SJCRH30 (cell line): ENCODE data around the gene NR1D1. TPM values are rescaled to one million over a fixed set of nuclear protein-coding genes. Genes with fewer than 3 reads are reported as not detected.

Experiments
- DNase-seq, 2 experiments: peaks; one replicate each; pipeline ENCODE4 v3.0.0-alpha.2; 2015 to 2020
- H3K27ac ChIP-seq: fragments of 250-450 bp; sonication (Bioruptor Pico); 2 replicates; pipeline ENCODE4 v1.5.1; 2020; ENCODE audit warnings: mild to moderate bottlenecking, moderate library complexity
- H3K27me3 ChIP-seq: fragments of 250-450 bp; sonication (Bioruptor Pico); 2 replicates; pipeline ENCODE4 v1.5.1; 2020; ENCODE audit warnings: mild to moderate bottlenecking, moderate library complexity
- H3K36me3 ChIP-seq: fragments of 250-450 bp; sonication (Bioruptor Pico); 2 replicates; pipeline ENCODE4 v1.5.1; 2020; ENCODE audit warnings: mild to moderate bottlenecking, moderate library complexity
- H3K4me1 ChIP-seq: fragments of 250-450 bp; sonication (Bioruptor Pico); 2 replicates; pipeline ENCODE4 v1.5.1; 2020; ENCODE audit warnings: mild to moderate bottlenecking, moderate library complexity
- H3K4me3 ChIP-seq: fragments of 250-450 bp; sonication (Bioruptor Pico); 2 replicates; pipeline ENCODE4 v1.5.1; 2020; ENCODE audit warnings: mild to moderate bottlenecking, moderate library complexity
- H3K9me3 ChIP-seq: fragments of 250-450 bp; sonication (Bioruptor Pico); replicated peaks from 2 replicates; pipeline ENCODE4 v1.5.1; 2020; ENCODE audit warnings: mild to moderate bottlenecking, moderate library complexity
- total RNA-seq: library from RNA; depleted of rRNA; stranded (reverse); fragments of >200 nt; shearing (Covaris generic); gene quantifications from 2 replicates; pipeline ENCODE4 v1.2.3, GENCODE V29; 2014

Gene NR1D1
- total RNA-seq, 1 experiment from 2014 or later: 1.0 TPM

- Histone ChIP-seq H3K4me3 (peak overlapping the region; percentile 36), H3K36me3 (no peaks in the 10 kb centered on the region), H3K4me1 (peaks cover 43% of the 10 kb centered on the region), H3K27me3 (no peaks in the 10 kb centered on the region), H3K9me3 (no peaks in the 10 kb centered on the region), H3K27ac (peak overlapping the region; percentile 92)
- peak; percentile 36 to 58 for DNase-seq
Measured at GRCh38 chr17:40105861-40106759, 5.7 kb upstream of the NR1D1 start.

- no peak for DNase-seq
- Histone ChIP-seq H3K27ac (no peak overlapping the region), H3K4me1 (peaks cover 34% of the 10 kb centered on the region)
Measured at GRCh38 chr17:40104594-40105486, 4.5 kb upstream of the NR1D1 start.

DNA sequence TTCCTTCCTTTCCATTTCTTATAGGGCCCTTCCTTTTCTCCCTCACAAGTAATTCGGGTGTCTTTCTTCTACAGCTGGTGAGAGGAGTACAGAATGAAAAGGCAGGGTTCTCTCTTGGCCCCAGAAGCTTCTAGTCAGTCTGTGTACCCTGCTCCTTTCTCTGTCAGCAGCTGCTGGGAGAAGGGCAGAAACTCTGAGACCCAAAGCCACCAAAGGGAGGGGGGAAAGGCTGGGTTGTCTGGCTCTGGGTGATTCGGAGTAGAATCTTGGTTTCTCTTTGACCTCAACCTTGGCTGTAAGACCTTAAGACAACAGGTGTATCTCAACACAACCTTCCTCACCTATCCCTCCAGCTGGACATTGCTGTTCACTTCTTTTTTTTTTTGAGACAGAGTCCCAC lies 3.3 kb upstream of the NR1D1 start:
- H3K4me1 ChIP-seq: peaks cover 38% of the 10 kb centered on the region
- DNase-seq: no peak
- H3K9me3 ChIP-seq: no peaks in the 10 kb centered on the region
- no peak overlapping the region for H3K4me3 ChIP-seq
- no peaks in the 10 kb centered on the region for H3K27me3 ChIP-seq
- no peak overlapping the region for H3K27ac ChIP-seq
- no peaks in the 10 kb centered on the region for H3K36me3 ChIP-seq

More at GRCh38 chr17:40104594-40105486, 4.5 kb upstream of the NR1D1 start:
- Histone ChIP-seq H3K27me3 (no peaks in the 10 kb centered on the region), H3K9me3 (no peaks in the 10 kb centered on the region), H3K4me3 (no peak overlapping the region), H3K36me3 (no peaks in the 10 kb centered on the region)

- H3K4me3 ChIP-seq: no peak overlapping the region
- no peaks in the 10 kb centered on the region for H3K27me3 ChIP-seq
- H3K36me3 ChIP-seq: no peaks in the 10 kb centered on the region
Measured at GRCh38 chr17:40103071-40103661, 2.8 kb upstream of the NR1D1 start.

GRCh38 chr17:40101367-40102210 lies 1.2 kb upstream of the NR1D1 start:
- no peaks in the 10 kb centered on the region for H3K9me3 ChIP-seq
- H3K27ac ChIP-seq: peak overlapping the region; percentile 72
- no peaks in the 10 kb centered on the region for H3K27me3 ChIP-seq
- DNase-seq: no peak
- no peaks in the 10 kb centered on the region for H3K36me3 ChIP-seq
- H3K4me3 ChIP-seq: peak overlapping the region; percentile 56
- H3K4me1 ChIP-seq: peaks cover 30% of the 10 kb centered on the region

More at GRCh38 chr17:40103071-40103661, 2.8 kb upstream of the NR1D1 start:
- no peak overlapping the region for H3K27ac ChIP-seq
- peaks cover 39% of the 10 kb centered on the region for H3K4me1 ChIP-seq
- no peaks in the 10 kb centered on the region for H3K9me3 ChIP-seq
- DNase-seq: no peak

DNA sequence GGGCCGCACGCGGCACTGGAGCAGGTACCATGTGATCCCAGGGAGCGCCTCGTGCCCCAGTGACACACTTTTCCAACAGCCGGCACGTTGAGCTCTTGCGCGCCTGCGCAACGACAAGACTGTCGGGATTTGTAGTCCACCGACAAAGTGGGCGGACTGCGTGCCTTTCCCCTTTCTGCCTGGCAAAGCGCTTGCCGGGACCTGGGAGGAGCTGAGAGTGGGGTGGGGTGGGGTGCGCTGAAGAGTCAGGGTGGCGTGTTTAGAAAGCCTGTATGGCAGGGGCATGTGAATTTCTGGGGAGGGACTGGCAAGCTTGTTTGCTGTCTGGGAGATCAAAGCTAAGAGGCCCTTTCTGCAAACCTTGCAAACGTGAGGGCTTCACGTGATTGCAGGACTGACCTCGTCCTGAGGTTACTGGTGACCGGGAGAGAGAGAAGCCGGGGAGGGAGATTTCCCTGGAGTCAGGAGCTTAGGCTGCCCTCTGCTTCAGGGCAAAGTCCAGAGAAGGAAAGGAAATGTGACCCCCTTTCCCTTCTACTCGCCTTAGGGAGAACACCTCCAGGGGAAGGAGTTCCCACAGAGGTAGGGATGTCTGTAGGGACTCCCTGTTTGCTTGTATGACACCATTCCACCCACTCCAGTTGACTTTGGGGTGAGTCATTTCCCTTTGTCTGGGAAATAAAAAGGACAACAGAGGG lies 429 bp upstream of the NR1D1 start:
- Histone ChIP-seq H3K4me3 (peak overlapping the region; percentile 56), H3K27ac (peak overlapping the region; percentile 72), H3K36me3 (no peaks in the 10 kb centered on the region), H3K4me1 (peaks cover 22% of the 10 kb centered on the region), H3K27me3 (no peaks in the 10 kb centered on the region), H3K9me3 (no peaks in the 10 kb centered on the region)
- DNase-seq: peak; percentile 96

DNA sequence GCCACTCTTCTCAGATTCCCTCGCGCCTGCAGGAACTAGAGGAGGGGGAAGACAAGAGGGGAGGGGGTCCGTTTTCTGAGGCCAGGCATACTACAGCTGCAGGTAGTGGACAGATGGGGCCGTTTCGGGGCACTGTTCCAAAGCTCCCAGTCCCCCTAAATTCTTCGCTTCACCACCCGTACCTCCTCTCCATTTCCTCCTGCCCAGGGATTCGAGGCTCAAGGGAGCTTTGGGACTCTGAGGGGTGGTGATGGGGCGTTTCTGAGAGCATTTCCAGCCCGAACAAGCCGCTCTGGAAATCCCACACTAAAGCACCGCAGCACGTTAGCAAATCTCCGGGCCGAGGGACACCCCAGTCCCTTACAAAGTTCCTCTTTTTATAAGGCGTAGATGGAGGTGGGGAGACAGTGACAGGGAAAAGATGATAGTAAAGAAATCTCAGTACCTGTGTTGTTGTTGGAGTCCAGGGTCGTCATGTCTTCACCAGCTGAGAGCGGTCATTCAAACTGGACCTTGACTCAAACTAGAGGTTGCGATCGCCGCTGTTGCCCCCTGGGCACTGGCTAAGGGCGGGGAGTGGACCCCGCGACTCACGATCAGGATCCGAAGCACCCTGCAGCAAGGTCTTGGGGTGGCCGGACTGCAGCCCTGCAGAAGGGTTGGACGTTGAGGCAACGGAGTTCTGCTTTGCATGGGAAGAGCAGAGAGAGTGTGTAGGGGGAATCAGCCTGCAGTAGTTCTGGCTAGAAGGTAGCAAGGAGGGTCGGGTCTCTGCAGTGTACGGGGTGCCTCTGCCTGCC lies 570 bp downstream of the NR1D1 start:
- Histone ChIP-seq H3K4me3 (peak overlapping the region; percentile 56), H3K4me1 (peaks cover 20% of the 10 kb centered on the region), H3K27me3 (no peaks in the 10 kb centered on the region), H3K36me3 (no peaks in the 10 kb centered on the region), H3K27ac (peak overlapping the region; percentile 72), H3K9me3 (no peaks in the 10 kb centered on the region)
- DNase-seq: no peak

GRCh38 chr17:40098846-40099618 lies 1.4 kb downstream of the NR1D1 start:
- Histone ChIP-seq H3K4me3 (peak overlapping the region; percentile 56), H3K4me1 (peaks cover 20% of the 10 kb centered on the region), H3K27me3 (no peaks in the 10 kb centered on the region), H3K36me3 (no peaks in the 10 kb centered on the region), H3K27ac (peak overlapping the region; percentile 72), H3K9me3 (no peaks in the 10 kb centered on the region)
- DNase-seq: peak; percentile 98 to 99

DNA sequence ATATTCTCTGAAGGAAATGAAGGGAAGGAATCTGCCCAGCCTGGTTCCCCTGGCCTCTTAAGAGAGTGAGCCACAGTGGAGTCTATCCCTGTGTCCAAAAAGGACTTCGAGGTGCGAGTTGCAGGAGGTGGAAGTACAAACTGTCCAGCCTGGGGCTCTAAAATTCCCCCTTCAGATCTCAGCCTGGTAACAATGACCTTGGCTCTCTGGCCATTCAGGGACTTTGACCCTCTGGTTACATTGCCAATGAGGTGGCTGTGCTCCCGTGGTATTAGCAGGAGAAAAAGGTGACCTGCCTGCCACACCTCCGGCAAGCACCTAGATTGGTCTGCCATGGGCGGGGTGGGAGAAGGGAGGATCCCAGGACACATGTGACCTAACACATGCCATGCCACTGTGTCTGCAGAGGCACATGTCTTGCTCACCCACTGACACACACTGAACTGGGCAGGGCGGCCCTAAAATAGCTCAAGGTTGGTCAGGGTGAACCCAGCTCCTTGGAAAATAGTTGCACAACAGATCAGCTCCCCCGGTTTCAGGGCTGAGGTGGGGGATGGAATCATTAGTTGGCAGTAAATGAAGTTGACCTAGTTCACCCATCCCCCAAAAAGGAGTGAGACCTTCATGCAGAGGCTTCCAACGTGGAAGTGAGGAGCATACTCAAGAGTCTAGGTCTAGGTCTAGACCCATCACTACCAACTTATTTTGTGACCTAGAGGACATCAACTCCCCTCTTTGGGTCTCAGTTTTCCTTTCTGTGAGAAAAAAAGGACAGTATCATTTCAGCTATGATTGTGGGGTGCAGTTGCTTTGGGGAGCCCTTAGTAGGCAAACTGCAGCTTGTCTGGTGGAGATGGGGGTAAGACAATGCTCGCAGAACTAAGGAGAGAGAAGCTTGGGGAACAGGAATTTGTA lies 2.2 kb downstream of the NR1D1 start:
- H3K4me3 ChIP-seq: peak overlapping the region; percentile 32
- peaks cover 20% of the 10 kb centered on the region for H3K4me1 ChIP-seq
- no peak for DNase-seq
- H3K9me3 ChIP-seq: no peaks in the 10 kb centered on the region
- H3K27me3 ChIP-seq: no peaks in the 10 kb centered on the region
- peak overlapping the region; percentile 72 for H3K27ac ChIP-seq
- H3K36me3 ChIP-seq: no peaks in the 10 kb centered on the region

DNA sequence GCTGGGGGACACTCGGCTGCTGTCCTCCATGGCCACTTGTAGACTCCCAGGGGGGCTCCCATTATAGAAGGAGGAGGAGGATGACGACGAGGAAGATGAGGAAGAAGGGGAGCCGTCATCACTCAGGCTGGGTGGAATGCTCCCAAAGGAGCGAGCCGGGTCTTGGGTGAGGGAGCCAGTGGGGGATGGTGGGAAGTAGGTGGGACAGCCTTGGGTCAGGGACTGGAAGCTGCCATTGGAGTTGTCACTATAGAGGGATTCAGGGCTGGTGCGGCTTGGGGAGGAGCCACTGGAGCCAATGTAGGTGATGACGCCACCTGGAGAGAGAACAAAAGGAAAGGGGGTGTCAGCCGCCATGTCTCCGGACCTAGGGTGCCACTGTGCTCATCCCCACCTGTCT lies 3.3 kb downstream of the NR1D1 start:
- Histone ChIP-seq H3K4me1 (peaks cover 20% of the 10 kb centered on the region), H3K36me3 (no peaks in the 10 kb centered on the region), H3K27ac (no peak overlapping the region)

GRCh38 chr17:40095944-40096791 lies 4.2 kb downstream of the NR1D1 start:
- no peaks in the 10 kb centered on the region for H3K9me3 ChIP-seq
- no peak overlapping the region for H3K27ac ChIP-seq
- no peaks in the 10 kb centered on the region for H3K36me3 ChIP-seq
- no peaks in the 10 kb centered on the region for H3K27me3 ChIP-seq
- H3K4me3 ChIP-seq: no peak overlapping the region
- DNase-seq: no peak
- H3K4me1 ChIP-seq: peaks cover 14% of the 10 kb centered on the region

More for the DNA sequence above, 3.3 kb downstream of the NR1D1 start:
- H3K27me3 ChIP-seq: no peaks in the 10 kb centered on the region
- no peak for DNase-seq
- no peaks in the 10 kb centered on the region for H3K9me3 ChIP-seq
- no peak overlapping the region for H3K4me3 ChIP-seq
